Upper lobe of left lung (tissue), 4 donors: ENCODE data around the gene KLHL29.

Experiments
- EP300 ChIP-seq, 4 donors: sonication (generic); formaldehyde crosslinking; IDR thresholded peaks; one replicate each; pipeline ENCODE4 v1.5.1; 2017; ENCODE audit warnings: antibody characterized with exemption in 4 of 4, control low read depth in 2 of 4
- POLR2A ChIP-seq, 4 donors: fragments of 450-650 bp; IDR thresholded peaks; one replicate each; pipeline ENCODE4 v1.5.1; 2016 to 2017; ENCODE audit warnings: antibody characterized with exemption in 4 of 4, mild to moderate bottlenecking in 2 of 4
- POLR2AphosphoS5 ChIP-seq, 2 donors: sonication (generic); formaldehyde crosslinking; IDR thresholded peaks; one replicate each; pipeline ENCODE4 v1.5.1; 2017; ENCODE audit warnings: antibody characterized with exemption in 2 of 2
- TF ChIP-seq, protein P1 (sequence below), 6 experiments: fragments of 450-650 bp in 4 of 6; fragments of 200-600 bp in 2 of 6; sonication (generic) in 2 of 6; IDR thresholded peaks; one replicate each; pipeline ENCODE4 v1.5.1; 2016 to 2019; ENCODE audit warnings: antibody characterized with exemption in 6 of 6

DNA sequence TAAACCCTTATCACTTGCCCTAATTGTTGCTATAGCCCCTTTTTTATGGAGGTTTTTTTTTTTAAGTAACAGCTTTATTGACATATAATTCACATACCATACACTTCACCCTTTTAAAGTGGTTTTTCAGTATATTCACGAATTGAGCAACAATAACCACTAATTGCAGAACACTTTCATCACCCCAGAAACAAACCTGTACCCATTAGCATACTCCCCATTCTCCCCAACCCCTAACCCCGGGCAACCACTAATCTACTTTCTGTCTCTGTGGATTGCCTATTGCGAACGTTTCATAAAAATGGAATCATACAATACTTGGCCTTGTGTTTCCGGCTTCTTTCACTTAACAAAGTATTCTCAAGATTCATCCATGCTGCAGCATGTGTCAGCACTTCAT is 328.4 kb downstream of the KLHL29 start:
- TF ChIP-seq, protein P1, sequence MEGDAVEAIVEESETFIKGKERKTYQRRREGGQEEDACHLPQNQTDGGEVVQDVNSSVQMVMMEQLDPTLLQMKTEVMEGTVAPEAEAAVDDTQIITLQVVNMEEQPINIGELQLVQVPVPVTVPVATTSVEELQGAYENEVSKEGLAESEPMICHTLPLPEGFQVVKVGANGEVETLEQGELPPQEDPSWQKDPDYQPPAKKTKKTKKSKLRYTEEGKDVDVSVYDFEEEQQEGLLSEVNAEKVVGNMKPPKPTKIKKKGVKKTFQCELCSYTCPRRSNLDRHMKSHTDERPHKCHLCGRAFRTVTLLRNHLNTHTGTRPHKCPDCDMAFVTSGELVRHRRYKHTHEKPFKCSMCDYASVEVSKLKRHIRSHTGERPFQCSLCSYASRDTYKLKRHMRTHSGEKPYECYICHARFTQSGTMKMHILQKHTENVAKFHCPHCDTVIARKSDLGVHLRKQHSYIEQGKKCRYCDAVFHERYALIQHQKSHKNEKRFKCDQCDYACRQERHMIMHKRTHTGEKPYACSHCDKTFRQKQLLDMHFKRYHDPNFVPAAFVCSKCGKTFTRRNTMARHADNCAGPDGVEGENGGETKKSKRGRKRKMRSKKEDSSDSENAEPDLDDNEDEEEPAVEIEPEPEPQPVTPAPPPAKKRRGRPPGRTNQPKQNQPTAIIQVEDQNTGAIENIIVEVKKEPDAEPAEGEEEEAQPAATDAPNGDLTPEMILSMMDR (IDR thresholded peaks at IDR 0.05): no peak
- no peak for TF ChIP-seq POLR2AphosphoS5 (IDR thresholded peaks at IDR 0.05)
- TF ChIP-seq POLR2A (IDR thresholded peaks at IDR 0.05): no peak
- TF ChIP-seq EP300 (IDR thresholded peaks at IDR 0.05): no peak
